HCT116 (cell line): ENCODE data around the gene TENM4. TPM values are rescaled to one million over a fixed set of nuclear protein-coding genes. Genes with fewer than 3 reads are reported as not detected.

Experiments
- ATAC-seq: fragments of 200-7000 bp; cut with Tn5 transposase; 2 replicates; pipeline ENCODE4 v1.9.1; 2020; ENCODE audit warnings: mild to moderate bottlenecking, moderate library complexity
- BruUV-seq: library from RNA; stranded (reverse); fragments of 400-500 nt; replicated peaks from 2 replicates; lab custom pipeline; 2021; lab: Mats Ljungman, UMichigan
- CTCF ChIA-PET: fragments of 300-600 bp; sonication (Branson Sonifier 250); formaldehyde crosslinking; loops from one replicate; lab custom pipeline; 2021; ENCODE audit warnings: antibody characterized with exemption; lab: Charles Lee
- POLR2A ChIA-PET: fragments of 300-600, 350-600 bp; sonication (Branson Sonifier 250); formaldehyde crosslinking; loops from one replicate; lab custom pipeline; 2021; ENCODE audit warnings: antibody characterized with exemption; lab: Charles Lee
- RAD21 ChIA-PET, 2 experiments: fragments of 300-600 bp; sonication (Branson Sonifier 250); formaldehyde crosslinking; loops; one replicate each; lab custom pipeline; 2023; ENCODE audit warnings: low total read pairs in 2 of 2; ENCODE audit not compliant: uncharacterized antibody in 2 of 2, unreplicated experiment in 2 of 2, low non-redundant PET in 1 of 2; lab: Charles Lee
- DNase-seq: peaks from one replicate; pipeline ENCODE4 v3.0.0-alpha.2; 2010; ENCODE audit warnings: low read depth, low spot score
- H2AFZ ChIP-seq: fragments of 200-600 bp; shearing (Covaris generic), sonication (generic); 2 replicates; pipeline ENCODE4 v1.6.1; 2017; ENCODE audit warnings: low read depth, mixed run types, mixed read lengths, antibody characterized with exemption, low read length; ENCODE audit not compliant: poor library complexity, severe bottlenecking
- H3K27ac ChIP-seq: 2 replicates; pipeline ENCODE4 v1.5.1; 2012; ENCODE audit warnings: low read depth, low read length
- H3K27me3 ChIP-seq: fragments of 200-600 bp; sonication (generic); 2 replicates; pipeline ENCODE4 v1.6.1; 2016; ENCODE audit warnings: mixed run types, low read length, mixed read lengths; ENCODE audit not compliant: insufficient read depth
- H3K36me3 ChIP-seq, 2 experiments: fragments of 200-500 bp in 1 of 2; fragments of 200-600 bp in 1 of 2; sonication (Bioruptor generic) in 1 of 2; sonication (generic) in 1 of 2; 2 replicates each; pipeline versions ENCODE4 v1.5.1 to v1.6.1; 2014 to 2016; ENCODE audit warnings: low read length in 2 of 2, inconsistent platforms in 1 of 2, mixed read lengths in 1 of 2, mixed run types in 1 of 2; ENCODE audit not compliant: insufficient read depth in 2 of 2, control insufficient read depth in 1 of 2
- H3K4me1 ChIP-seq, 2 experiments: fragments of 200-600 bp in 1 of 2; sonication (generic) in 1 of 2; 2 replicates each; pipeline versions ENCODE4 v1.5.1 to v1.6.1; 2012 to 2017; ENCODE audit warnings: low read length in 2 of 2, inconsistent platforms in 1 of 2, mild to moderate bottlenecking in 1 of 2, mixed read lengths in 1 of 2, mixed run types in 1 of 2, moderate library complexity in 1 of 2; ENCODE audit not compliant: insufficient read depth in 2 of 2, control insufficient read depth in 1 of 2
- H3K4me2 ChIP-seq: fragments of 200-600 bp; sonication (generic); 2 replicates; pipeline ENCODE4 v1.6.1; 2017; ENCODE audit warnings: mixed run types, low read length, mixed read lengths
- H3K4me3 ChIP-seq, 2 experiments: fragments of 200-600 bp in 1 of 2; sonication (generic) in 1 of 2; replicated peaks in 1 of 2; 2 replicates each; pipeline ENCODE4 v1.5.1; 2011 to 2016; ENCODE audit warnings: low read length in 2 of 2, control low read depth in 1 of 2, low read depth in 1 of 2, mild to moderate bottlenecking in 1 of 2, mixed read lengths in 1 of 2, mixed run types in 1 of 2
- H3K79me2 ChIP-seq: fragments of 200-600 bp; sonication (generic); 2 replicates; pipeline ENCODE4 v1.6.1; 2017; ENCODE audit warnings: mild to moderate bottlenecking, mixed run types, low read length, moderate library complexity, mixed read lengths; ENCODE audit not compliant: insufficient read depth
- H3K9ac ChIP-seq: fragments of 200-600 bp; sonication (generic); 2 replicates; pipeline ENCODE4 v1.6.1; 2016; ENCODE audit warnings: low read length, mixed read lengths
- H3K9me2 ChIP-seq: fragments of 200-600 bp; sonication (generic), shearing (Covaris generic); 2 replicates; pipeline ENCODE4 v1.6.1; 2017; ENCODE audit warnings: mixed run types, mild to moderate bottlenecking, moderate library complexity; ENCODE audit not compliant: insufficient read depth
- H3K9me3 ChIP-seq, 2 experiments: fragments of 200-500 bp in 1 of 2; fragments of 200-600 bp in 1 of 2; sonication (Bioruptor generic) in 1 of 2; sonication (generic) in 1 of 2; 2 replicates each; pipeline ENCODE4 v1.6.1; 2014 to 2017; ENCODE audit warnings: low read length in 2 of 2, mixed read lengths in 2 of 2, inconsistent platforms in 1 of 2, low read depth in 1 of 2, mild to moderate bottlenecking in 1 of 2, mixed run types in 1 of 2, moderate library complexity in 1 of 2; ENCODE audit not compliant: control insufficient read depth in 1 of 2, insufficient read depth in 1 of 2
- H4K20me1 ChIP-seq: fragments of 200-600 bp; sonication (generic), shearing (Covaris generic); 2 replicates; pipeline ENCODE4 v1.6.1; 2017; ENCODE audit warnings: mixed run types, mild to moderate bottlenecking, moderate library complexity; ENCODE audit not compliant: insufficient read depth
- EGR1 ChIP-seq: IDR thresholded peaks from 2 replicates; pipeline ENCODE4 v1.6.1; 2012; ENCODE audit warnings: low read depth
- ELF1 ChIP-seq: IDR thresholded peaks from 2 replicates; pipeline ENCODE4 v1.6.1; 2012; ENCODE audit warnings: low read depth, borderline replicate concordance
- EZH2phosphoT487 ChIP-seq: fragments of 200-600 bp; IDR thresholded peaks from 2 replicates; pipeline ENCODE4 v1.6.1; 2018; ENCODE audit warnings: antibody characterized with exemption, borderline replicate concordance
- FOSL1 ChIP-seq: IDR thresholded peaks from 2 replicates; pipeline ENCODE4 v1.6.1; 2012; ENCODE audit warnings: low read depth
- MAX ChIP-seq: IDR thresholded peaks from 2 replicates; pipeline ENCODE4 v1.6.1; 2012
- POLR2A ChIP-seq: IDR thresholded peaks from 2 replicates; pipeline ENCODE4 v1.7.0; 2011; ENCODE audit warnings: borderline replicate concordance; ENCODE audit not compliant: insufficient read depth, insufficient read length; ENCODE audit errors: extremely low read depth
- POLR2AphosphoS5 ChIP-seq: IDR thresholded peaks from 2 replicates; pipeline ENCODE4 v1.6.1; 2011; ENCODE audit warnings: mild to moderate bottlenecking, low read depth, low read length, moderate library complexity
- REST ChIP-seq: IDR thresholded peaks from 2 replicates; pipeline ENCODE4 v1.6.1; 2012; ENCODE audit warnings: low read depth
- SP1 ChIP-seq: IDR thresholded peaks from 2 replicates; pipeline ENCODE4 v1.6.1; 2012; ENCODE audit warnings: low read depth
- SRF ChIP-seq: IDR thresholded peaks from 2 replicates; pipeline ENCODE4 v1.6.1; 2012; ENCODE audit warnings: low read depth
- YY1 ChIP-seq: IDR thresholded peaks from 2 replicates; pipeline ENCODE4 v1.6.1; 2011; ENCODE audit warnings: low read length, low read depth, moderate library complexity, mild to moderate bottlenecking; ENCODE audit not compliant: insufficient replicate concordance; ENCODE audit errors: extremely low read depth
- ZBTB33 ChIP-seq: IDR thresholded peaks from 2 replicates; pipeline ENCODE4 v1.6.1; 2011; ENCODE audit warnings: mild to moderate bottlenecking, low read length, moderate library complexity; ENCODE audit not compliant: insufficient replicate concordance; ENCODE audit errors: extremely low read depth
- ZNF274 ChIP-seq: fragments of 200-500 bp; sonication (Bioruptor generic); IDR thresholded peaks from 2 replicates; pipeline ENCODE4 v1.6.1; 2014; ENCODE audit warnings: mild to moderate bottlenecking, low read depth, low read length, inconsistent platforms
- intact Hi-C: fragments of 100-400 bp; cut with micrococcal nuclease; formaldehyde crosslinking; loops from 2 replicates; pipeline ENCODE4 v1.10.0; 2022
- total RNA-seq: library from RNA; stranded (reverse); gene quantifications from one replicate; pipeline ENCODE4 v1.2.1, GENCODE V29; 2021; ENCODE audit not compliant: unreplicated experiment

TENM4 gene
- total RNA-seq, 1 experiment from 2014 or later = 0.05 TPM

GRCh38 chr11:78622666-78623065, 818.2 kb downstream of the TENM4 start:
- H3K27me3 ChIP-seq = no peaks in the 10 kb centered on the region
- no peak overlapping the region for H2AFZ ChIP-seq
- no peak overlapping the region for H3K4me3 ChIP-seq
- DNase-seq = no peak
- no peak overlapping the region for H3K27ac ChIP-seq
- POLR2A ChIA-PET = no interaction called here
- no peak overlapping the region for H3K9ac ChIP-seq
- no peaks in the 10 kb centered on the region for H3K4me1 ChIP-seq
- no TSS peak for BruUV-seq
- TF ChIP-seq ZBTB33 (no peak), POLR2AphosphoS5 (no peak), ELF1 (no peak), REST (no peak), POLR2A (no peak), EZH2phosphoT487 (no peak), YY1 (no peak), SP1 (no peak), FOSL1 (no peak), EGR1 (no peak), ZNF274 (no peak), SRF (no peak), MAX (no peak)
- no peaks in the 10 kb centered on the region for H4K20me1 ChIP-seq
- H3K36me3 ChIP-seq = no peaks in the 10 kb centered on the region
- no peak overlapping the region for H3K4me2 ChIP-seq
- intact Hi-C loops = no loop called here
- no peaks in the 10 kb centered on the region for H3K79me2 ChIP-seq
- ATAC-seq = no peak
- H3K9me3 ChIP-seq = no peaks in the 10 kb centered on the region
- CTCF ChIA-PET = no interaction called here
- H3K9me2 ChIP-seq = no peaks in the 10 kb centered on the region
- RAD21 ChIA-PET = no interaction called here
